Amniotic epithelial cell (primary cell): ENCODE results near the gene GNLY.
A peak's percentile ranks its signal among the peaks of the same experiment; 100 is the strongest.
"Not testable (repeated sequence)": the region's sequence is repeated elsewhere in the genome, so short reads cannot be mapped to it uniquely, and the experiment has no call there.

Experiments
- DNase-seq: peaks from one replicate; pipeline ENCODE4 v3.0.0-alpha.2; 2010; ENCODE audit warnings: low read depth

Gene GNLY

GRCh38 chr2:85710687-85711577 is 16.8 kb downstream of the GNLY start:
- peak; percentile 88 for DNase-seq

- DNase-seq, result no peak
Observed at GRCh38 chr2:85711578-85712060, 17.5 kb downstream of the GNLY start.

- no peak for DNase-seq
Observed at GRCh38 chr2:85712336-85712735, 18.2 kb downstream of the GNLY start.

GRCh38 chr2:85712849-85713612 is 18.9 kb downstream of the GNLY start:
- peak; percentile 46 for DNase-seq

- no peak for DNase-seq
Observed at GRCh38 chr2:85713836-85714235, 19.7 kb downstream of the GNLY start.

- not testable (repeated sequence) for DNase-seq
Observed at GRCh38 chr2:85714421-85714820, 20.3 kb downstream of the GNLY start.

GRCh38 chr2:85714841-85715240 is 20.7 kb downstream of the GNLY start:
- DNase-seq, result no peak

GRCh38 chr2:85716346-85716914 is 22.3 kb downstream of the GNLY start:
- DNase-seq, result no peak

- no peak for DNase-seq
Observed at GRCh38 chr2:85717308-85718008, 23.3 kb downstream of the GNLY start.

- no peak for DNase-seq
Observed at GRCh38 chr2:85718009-85718391, 23.8 kb downstream of the GNLY start.

GRCh38 chr2:85718885-85719492 is 24.8 kb downstream of the GNLY start:
- no peak for DNase-seq

GRCh38 chr2:85719609-85720240 is 25.6 kb downstream of the GNLY start:
- no peak for DNase-seq

GRCh38 chr2:85720533-85720932 is 26.4 kb downstream of the GNLY start:
- DNase-seq, result no peak

GRCh38 chr2:85721641-85722040 is 27.5 kb downstream of the GNLY start:
- DNase-seq, result no peak

- no peak for DNase-seq
Observed at GRCh38 chr2:85722519-85722918, 28.4 kb downstream of the GNLY start.

GRCh38 chr2:85723707-85724360 is 29.7 kb downstream of the GNLY start:
- peak; percentile 44 for DNase-seq

GRCh38 chr2:85724731-85725181 is 30.6 kb downstream of the GNLY start:
- no peak for DNase-seq

GRCh38 chr2:85725451-85725850 is 31.3 kb downstream of the GNLY start:
- no peak for DNase-seq

GRCh38 chr2:85727798-85728197 is 33.6 kb downstream of the GNLY start:
- DNase-seq, result no peak

- DNase-seq, result no peak
Observed at GRCh38 chr2:85728342-85728741, 34.2 kb downstream of the GNLY start.
